HG03066 (cell line): Measurements from ENCODE around the gene MYBPC2.

ENCODE experiments used
- ATAC-seq: cut with Tn5 transposase; IDR thresholded peaks from one replicate; pipeline ENCODE4 v1.9.1; 2021; ENCODE audit warnings: low read depth; ENCODE audit not compliant: unreplicated experiment

The MYBPC2 gene

GRCh38 chr19:50513746-50514345, 81.2 kb downstream of the MYBPC2 start, which contains the start of gene ASPDH:
TSS of gene ASPDH (minus strand) at chr19:50513913. CDS start at chr19:50513823, 90 bp downstream.
- no peak for ATAC-seq

- no peak for ATAC-seq
These were observed 81.9 kb downstream of the MYBPC2 start for GRCh38 chr19:50514346-50515167.

- ATAC-seq, result no peak
These were observed 82.5 kb downstream of the MYBPC2 start for GRCh38 chr19:50515168-50515561.
